Erythroblast (primary cell): ENCODE results near the gene TLK1.

Experiments used
- DNase-seq, 2 experiments: peaks; one replicate each; lab custom pipeline; 2025; lab: John Stamatoyannopoulos, UW
- GATA1 ChIP-seq: IDR thresholded peaks from 2 replicates; pipeline ENCODE4 v1.6.1; 2011; ENCODE audit warnings: low read depth, mild to moderate bottlenecking, control low read depth, low read length, moderate library complexity
- POLR2A ChIP-seq: IDR thresholded peaks from 2 replicates; pipeline ENCODE4 v1.6.1; 2011; ENCODE audit warnings: mild to moderate bottlenecking, low read length

Gene TLK1

DNA sequence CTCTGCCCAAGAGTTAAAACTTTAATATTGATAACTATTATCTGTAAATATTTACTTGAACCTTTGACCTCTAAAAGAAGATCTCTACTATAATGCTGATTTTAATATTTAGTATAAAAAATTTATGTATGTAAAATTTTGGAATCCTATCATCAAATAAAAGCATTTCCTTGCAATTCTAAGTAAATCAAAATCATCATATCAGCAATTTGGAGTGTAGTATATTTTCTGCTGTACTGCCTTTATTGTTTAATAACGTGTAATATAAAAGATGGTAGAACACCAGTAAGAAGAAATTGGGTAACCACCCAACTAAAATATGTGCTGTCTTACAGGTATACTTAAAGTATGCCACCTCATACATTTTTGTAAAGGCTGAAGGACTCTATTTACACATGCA is 94.6 kb downstream of the TLK1 start:
- DNase-seq: no peak
- no peak for TF ChIP-seq POLR2A
- TF ChIP-seq GATA1: no peak

DNA sequence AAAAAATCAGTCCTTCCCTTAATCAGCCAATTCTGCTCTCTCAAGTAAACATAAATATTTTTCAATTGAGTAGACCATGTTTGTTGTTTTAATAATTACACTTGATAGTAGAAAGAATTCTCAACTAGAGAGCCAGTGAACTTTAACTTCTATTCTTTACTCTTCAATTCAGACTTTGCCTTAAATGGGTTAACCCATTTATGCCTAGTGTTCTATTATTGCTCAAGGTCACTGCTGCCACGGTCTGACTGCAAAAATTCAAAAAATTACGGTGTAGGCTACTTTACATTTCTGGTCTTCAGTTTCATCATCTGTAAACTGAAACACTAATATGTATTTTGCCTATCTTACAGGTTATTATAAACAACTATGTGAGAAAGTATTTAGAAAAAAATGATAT is 103.1 kb downstream of the TLK1 start:
- no peak for DNase-seq
- no peak for TF ChIP-seq GATA1
- TF ChIP-seq POLR2A: no peak

GRCh38 chr2:171056307-171056706 is 104.4 kb downstream of the TLK1 start:
- DNase-seq: no peak
- TF ChIP-seq POLR2A (no peak), GATA1 (no peak)

DNA sequence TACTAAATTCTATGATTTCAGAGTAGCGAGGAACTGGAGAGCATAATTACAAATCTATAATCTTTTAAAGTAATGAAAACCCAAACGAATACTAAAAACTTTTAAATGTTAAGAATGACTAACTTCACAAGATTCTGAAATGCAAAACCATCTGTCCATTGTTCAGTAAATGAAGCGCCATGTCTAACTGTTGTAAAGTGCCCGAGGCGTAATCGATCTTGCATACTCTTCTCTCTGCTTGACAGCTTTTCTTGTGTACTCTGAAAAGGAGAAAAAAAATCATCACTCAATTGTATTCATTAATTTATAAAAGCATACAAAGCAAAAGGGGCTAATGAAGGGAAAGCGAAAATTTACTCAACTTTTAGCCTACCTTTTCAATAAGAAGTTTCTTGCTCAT is 111.0 kb downstream of the TLK1 start:
- no peak for DNase-seq
- TF ChIP-seq POLR2A (no peak), GATA1 (no peak)

DNA sequence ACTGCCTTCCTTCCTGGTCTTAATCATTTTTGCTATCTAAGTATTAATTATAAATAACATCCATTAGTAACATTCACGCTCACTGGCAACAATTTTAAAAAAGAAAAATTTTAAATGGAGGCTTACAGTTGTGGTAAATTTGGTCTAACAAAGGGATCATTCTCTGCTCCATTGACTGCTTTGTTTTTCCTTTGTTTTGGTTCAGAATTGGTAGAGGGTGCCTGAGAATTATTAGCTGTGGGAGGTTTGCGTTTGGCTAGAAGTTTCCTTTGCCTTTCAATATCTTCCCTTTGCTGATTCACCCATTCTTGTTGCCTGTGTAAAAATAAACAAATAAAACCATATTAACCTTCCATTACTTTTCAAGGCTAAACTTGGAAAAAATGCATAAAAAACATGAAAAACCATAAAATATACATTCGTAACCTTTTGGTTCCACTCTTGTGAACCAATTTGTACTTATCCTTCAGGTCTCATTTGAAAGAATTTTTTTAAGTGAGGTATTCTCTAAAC is 114.6 kb downstream of the TLK1 start:
- TF ChIP-seq POLR2A: no peak
- TF ChIP-seq GATA1: no peak
- no peak for DNase-seq

GRCh38 chr2:171044416-171044815 is 116.3 kb downstream of the TLK1 start:
- no peak for DNase-seq

GRCh38 chr2:171042253-171042969 is 118.3 kb downstream of the TLK1 start:
- DNase-seq: no peak
- TF ChIP-seq POLR2A: no peak
- TF ChIP-seq GATA1: no peak

More at GRCh38 chr2:171044416-171044815, 116.3 kb downstream of the TLK1 start:
- no peak for TF ChIP-seq GATA1
- no peak for TF ChIP-seq POLR2A

GRCh38 chr2:171036532-171036931 is 124.2 kb downstream of the TLK1 start:
- no peak for DNase-seq
- TF ChIP-seq GATA1: no peak

DNA sequence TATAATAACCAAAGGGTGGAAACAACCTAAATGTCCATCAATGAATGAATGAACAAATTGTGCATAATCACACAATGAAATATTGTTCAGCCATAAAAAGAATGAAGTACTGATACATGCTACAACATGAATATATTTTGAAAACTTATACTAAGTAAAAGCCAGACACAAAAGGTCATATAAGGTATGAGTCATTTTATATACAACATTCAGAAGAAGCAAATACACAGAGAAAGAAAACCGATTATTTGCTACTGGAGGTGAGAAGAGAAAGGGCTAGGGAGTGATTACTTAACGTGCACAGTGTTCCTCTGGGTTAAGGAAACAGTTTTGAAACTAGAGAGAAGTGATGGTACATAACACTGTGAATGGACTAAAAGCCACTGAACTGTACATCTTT is 126.4 kb downstream of the TLK1 start:
- DNase-seq: no peak
- no peak for TF ChIP-seq POLR2A
- no peak for TF ChIP-seq GATA1

- no peak for TF ChIP-seq POLR2A
- TF ChIP-seq GATA1: no peak
- no peak for DNase-seq
Measured at GRCh38 chr2:171025214-171025613, 135.5 kb downstream of the TLK1 start.

DNA sequence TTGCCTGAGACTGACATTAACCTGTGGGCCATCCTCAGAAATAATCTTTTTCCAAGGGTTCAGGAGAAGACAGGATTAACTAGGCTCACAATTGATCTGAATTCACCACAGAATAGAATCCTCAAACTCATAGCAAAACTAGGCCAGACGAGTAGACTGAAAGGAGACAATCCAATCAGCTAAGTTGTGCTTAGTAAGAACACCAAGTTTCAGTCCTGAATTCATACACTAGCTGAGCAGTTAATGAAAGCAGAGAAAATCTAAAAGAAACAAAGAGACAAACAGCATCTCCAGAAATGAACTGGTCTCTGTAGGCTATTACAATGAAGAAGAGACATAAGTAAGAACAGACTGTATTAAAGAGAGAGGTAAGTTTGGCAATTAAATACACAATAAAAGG is 142.2 kb downstream of the TLK1 start:
- TF ChIP-seq GATA1 (no peak), POLR2A (no peak)
- DNase-seq: no peak

GRCh38 chr2:171016125-171016524 is 144.6 kb downstream of the TLK1 start:
- TF ChIP-seq POLR2A (no peak), GATA1 (no peak)

GRCh38 chr2:171013851-171014250 is 146.8 kb downstream of the TLK1 start:
- TF ChIP-seq GATA1 (no peak), POLR2A (no peak)

More at GRCh38 chr2:171016125-171016524, 144.6 kb downstream of the TLK1 start:
- no peak for DNase-seq

DNA sequence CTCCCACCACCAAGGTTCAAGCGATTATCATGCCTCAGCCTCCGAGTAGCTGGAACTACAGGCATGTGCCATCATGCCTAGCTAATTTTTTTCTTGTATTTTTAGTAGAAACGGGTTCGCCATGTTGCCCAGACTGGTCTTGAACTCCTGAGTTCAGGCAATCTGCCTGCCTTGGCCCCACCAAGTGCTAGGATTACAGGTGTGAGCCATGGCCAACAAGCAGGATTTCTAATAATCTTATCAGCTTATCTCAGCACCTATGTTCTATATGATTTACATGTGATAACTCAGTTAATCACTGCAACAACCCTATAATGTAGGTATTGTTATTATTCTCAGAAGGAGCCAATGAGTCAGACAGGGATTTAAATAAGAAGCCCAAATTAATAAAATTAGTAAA is 151.3 kb downstream of the TLK1 start:
- no peak for TF ChIP-seq GATA1
- no peak for TF ChIP-seq POLR2A
- DNase-seq: no peak

More at GRCh38 chr2:171013851-171014250, 146.8 kb downstream of the TLK1 start:
- DNase-seq: no peak
